ENCODE data around the gene FBLL1.
"Not testable (repeated sequence)": the region's sequence is repeated elsewhere in the genome, so short reads cannot be mapped to it uniquely, and the experiment has no call there.

Gene FBLL1

DNA sequence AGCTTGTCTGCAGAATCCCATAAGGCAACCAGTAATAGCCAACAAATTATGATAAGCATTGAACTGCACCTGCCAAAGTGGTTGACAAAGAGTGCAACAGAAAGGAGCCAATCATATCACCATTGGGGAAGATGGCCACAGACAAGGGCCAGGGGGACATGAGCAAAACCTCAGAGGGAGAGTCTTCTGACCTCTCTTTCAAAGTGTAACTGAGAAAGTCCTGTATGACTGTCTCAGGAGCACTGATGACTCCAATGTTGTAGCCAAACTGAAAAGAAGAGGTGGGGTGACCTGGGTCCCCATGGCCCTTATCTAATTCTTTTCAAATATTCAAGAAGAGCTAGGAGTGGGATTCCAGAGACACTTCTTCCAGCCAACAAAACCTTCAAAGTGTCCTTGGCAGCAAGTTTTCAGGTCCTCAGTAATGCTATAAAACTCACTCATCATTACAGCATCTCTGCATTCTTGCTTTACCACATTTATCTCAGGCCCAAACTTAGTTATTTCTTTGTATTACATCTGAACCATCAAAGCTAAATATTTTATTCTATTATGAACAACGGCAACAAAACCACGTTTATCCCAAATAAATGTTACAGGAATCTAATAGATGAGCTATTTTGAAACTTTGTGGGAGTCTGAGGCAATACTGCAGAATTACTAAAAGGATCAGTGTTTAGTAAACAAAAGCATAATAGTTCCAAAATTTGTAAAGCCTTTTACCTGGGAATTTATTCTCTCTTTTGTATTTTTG is 24.4 kb downstream of the FBLL1 start:
- no peak for DNase-seq

DNA sequence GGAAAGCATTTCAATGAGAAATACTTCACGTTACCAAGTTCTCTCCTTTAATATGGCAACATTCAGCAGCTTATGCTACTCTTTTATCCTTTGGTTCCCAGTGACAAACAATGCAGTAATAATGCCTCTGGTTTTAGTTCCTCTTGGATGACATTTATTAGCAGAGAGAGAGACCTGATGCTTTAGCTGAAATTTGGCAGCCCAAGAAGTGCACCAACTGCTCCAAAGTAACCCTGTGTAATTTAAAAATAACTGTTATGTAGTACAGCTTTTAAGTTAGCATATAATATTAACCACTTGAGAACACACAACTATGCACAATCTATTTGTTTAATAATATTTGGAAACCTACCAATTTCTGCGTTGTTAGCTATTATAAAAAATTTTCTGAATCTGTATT is 28.3 kb downstream of the FBLL1 start:
- DNase-seq: no peak

DNA sequence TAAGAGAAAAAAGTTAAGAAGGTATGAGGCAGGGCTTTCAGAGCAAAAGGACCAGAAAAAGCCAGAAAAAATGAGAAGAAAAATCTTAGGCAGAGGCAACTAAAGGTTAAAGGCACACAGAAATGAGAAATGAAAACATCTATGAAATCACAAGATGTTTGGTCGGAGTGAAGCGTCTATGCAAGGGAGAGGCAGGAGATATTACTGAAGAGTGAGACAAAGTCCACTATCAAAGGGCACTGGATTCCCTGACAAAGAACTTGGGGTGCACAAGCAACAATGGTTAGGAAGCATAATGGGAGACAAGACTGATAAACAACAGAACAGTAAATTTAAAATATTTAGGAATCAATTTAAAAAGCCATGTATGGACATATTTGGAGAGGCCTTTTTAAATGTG is 33.2 kb downstream of the FBLL1 start:
- no peak for DNase-seq

DNA sequence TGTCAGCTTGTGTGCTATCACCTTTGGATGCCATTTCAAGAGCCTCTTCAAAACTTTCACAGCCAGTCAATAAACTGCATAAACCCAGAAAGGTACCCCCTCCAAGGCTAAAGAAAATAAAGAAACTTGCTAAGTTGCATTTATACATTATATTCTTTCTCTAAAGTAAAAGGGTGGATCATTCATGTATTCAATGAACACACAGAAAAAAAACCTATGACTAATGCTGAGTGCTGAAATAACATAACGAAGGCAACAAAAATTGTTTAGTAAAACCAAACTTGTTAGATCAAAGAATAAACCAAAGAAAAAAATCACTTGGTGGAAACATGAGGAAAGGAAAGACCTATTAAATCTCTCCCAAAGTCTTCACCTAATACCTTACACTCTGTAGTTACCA is 34.9 kb downstream of the FBLL1 start:
- DNase-seq: no peak

DNA sequence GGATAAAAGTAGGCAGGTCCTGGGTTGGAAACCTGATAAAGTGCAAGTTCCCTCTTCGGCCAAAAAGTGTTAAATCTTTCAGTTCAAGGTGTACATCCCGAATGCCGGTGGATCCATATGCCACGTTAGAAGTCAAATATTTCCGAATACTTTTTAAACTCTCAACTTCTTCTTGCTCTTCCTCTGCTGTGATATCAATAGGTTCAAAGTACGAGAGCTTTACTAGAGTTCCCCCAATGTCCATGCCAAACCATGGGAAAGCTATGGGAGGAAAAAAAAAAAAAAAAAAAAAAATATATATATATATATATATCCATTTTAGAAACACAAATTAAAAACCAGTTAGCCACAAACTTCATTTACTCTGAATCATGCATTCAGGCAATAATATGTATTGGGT is 39.6 kb downstream of the FBLL1 start:
- DNase-seq: no peak

DNA sequence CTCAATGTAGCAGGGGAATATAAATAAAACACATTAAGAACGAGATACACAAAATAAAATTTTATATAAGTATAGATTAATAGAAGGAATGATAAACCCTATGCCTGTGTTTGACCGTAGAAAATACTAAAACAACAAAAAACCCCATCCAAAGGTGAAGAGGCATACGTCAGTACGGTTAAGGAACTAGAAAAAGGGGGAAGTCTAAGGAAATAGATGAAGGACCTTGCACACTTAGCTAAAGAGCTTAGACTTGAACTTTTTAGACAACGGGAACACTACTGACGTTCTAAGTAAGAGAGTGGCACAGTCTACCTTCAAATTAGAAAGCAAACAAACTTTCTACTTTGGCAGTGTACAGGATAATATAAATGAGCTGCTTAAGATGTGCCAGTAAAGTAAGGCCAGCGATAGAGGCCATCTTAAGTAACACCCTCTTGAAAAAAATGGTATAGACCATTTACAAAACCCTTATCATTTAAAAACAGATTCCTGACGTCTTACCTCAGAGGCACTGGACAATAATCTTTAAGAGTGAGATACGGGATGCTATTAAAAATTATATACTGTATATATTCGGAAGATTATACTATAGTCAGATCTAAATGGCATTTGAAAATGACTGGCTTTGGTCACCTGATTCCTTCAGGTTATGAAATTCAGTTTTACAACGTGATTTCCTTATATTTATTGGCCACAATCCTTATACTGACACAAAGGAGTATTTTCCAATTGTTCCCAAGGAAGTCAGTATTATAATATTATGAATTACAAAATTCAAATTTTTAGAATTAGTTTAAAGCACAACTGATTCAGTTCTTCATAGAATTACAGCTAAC is 41.6 kb downstream of the FBLL1 start:
- no peak for DNase-seq

DNA sequence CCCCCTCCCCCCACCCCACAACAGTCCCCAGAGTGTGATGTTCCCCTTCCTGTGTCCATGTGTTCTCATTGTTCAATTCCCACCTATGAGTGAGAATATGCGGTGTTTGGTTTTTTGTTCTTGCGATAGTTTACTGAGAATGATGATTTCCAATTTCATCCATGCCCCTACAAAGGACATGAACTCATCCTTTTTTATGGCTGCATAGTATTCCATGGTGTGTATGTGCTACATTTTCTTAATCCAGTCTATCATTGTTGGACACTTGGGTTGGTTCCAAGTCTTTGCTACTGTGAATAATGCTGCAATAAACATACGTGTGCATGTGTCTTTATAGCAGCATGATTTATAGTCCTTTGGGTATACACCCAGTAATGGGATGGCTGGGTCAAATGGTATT is 44.6 kb downstream of the FBLL1 start:
- not testable (repeated sequence) for DNase-seq

DNA sequence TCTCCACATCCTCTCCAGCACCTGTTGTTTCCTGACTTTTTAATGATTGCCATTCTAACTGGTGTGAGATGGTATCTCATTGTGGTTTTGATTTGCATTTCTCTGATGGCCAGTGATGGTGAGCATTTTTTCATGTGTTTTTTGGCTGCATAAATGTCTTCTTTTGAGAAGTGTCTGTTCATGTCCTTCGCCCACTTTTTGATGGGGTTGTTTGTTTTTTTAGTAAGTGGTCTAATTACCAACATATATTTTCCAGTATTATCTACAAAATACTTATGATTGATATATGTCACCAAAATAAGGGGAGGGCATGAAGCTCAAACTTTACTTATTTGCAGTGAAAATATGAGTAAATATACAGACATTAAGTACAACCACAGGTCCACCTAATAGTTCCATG is 45.1 kb downstream of the FBLL1 start:
- DNase-seq: not testable (repeated sequence)

DNA sequence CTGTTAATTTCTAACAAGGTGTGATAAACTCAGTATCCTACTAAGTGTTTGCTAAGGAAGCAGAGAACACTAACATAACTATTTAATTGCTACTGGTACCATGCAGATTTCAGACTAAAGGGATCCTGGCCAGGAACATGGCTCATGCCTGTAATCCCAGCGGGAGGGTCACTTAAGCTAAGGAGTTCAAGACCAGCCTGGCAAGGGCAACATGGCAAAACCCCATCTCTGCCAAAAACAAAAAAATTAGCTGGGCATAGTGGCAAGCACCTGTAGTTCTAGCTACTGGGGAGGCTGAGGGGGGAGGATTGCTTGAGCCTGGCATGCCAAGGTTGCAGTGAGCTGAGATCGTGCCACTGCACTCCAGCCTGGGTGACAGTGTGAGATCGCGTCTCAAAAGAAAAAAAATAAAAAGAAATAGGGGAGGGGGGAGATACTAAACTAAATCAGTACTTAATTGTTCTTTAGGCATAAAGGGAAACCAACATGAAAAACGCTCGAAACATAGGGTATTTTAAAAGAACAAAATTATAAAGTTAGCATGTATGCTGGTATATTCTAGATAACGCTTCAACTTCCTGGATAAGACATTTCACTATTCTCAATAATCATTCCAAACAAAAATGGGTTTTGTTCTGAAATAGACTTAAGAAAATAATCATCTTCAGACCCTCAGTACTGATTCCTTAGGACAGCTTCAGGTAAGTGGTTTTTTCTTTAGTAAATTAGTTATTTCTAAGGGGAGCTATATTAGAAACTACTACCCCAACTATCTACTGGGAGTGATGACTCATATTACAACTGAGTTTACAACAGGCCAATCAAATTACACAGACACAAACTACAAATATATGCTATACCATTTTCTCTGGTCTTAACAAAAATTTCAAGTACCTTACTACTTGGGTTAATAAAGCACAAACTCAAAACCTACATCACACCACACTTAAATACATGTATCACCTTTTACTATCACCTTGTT is 46.6 kb downstream of the FBLL1 start:
- no peak for DNase-seq

DNA sequence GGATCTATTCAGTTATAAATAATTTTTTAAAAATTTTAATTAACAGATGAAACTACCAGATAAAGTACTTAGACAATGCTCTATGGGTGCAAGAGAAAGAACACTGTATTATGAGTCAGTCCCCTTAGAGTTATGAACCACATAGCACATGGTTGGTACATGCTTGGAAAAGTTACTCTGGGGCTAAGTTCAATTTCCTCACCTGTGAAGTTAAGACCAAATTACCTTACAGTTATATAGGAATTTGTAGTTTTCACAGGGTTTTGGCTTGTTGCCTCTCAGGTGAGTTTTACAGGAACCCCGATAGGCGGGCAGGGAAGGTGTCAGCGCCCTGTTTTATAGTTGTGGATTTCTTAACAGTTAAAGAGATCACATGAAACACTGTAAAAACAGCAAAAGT is 48.9 kb downstream of the FBLL1 start:
- DNase-seq: no peak

DNA sequence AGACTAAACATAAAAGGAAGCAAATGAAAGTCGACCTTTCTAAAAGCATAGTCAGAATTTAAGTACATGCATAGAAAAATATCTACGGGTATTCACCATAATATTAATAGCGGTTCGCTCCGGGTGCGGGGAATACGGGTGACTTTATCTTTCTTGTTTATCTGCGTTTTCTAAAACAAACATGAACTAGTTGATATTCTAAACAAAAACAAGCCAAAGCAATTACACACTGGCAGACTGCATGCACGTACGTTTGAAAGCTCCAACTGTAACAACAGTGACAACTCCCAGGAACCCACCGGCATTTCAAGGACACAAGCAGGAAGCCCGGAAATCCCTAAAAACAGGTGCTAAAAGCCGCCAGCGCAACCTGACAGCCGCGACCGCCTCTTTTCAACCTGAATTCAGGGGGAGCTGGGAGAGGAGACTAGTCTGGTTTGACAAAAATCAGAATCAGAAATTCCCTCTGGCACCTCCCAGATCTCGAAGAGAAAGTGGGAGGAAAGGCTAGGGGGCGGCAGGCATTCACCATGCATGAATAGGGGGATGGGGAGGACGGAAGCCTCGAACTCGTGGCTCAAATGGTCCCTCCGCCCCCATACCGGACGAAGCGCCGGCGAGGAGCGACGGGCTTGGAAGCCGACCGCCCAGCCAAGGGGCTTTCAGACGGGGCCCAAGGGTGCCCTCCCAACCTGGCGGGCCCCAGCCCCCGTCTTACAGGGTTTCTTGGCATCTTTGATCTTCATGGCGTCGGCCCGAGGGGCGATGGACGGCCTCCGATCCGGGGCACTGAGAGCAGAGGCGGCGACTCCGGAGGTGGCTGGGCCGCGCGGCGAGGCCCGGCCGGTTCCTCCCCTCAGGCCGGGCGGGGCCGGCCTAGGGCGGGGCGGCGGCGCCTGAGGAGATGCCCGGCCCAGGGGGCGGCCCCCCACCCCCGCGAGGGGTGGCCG is 49.7 kb downstream of the FBLL1 start, which contains the start of gene PANK3:
Gene PANK3, minus strand, starts transcription at position 831 of the 950 bp plus-strand sequence. Its CDS starts 85 bp downstream, at position 746.
- DNase-seq: no peak

DNA sequence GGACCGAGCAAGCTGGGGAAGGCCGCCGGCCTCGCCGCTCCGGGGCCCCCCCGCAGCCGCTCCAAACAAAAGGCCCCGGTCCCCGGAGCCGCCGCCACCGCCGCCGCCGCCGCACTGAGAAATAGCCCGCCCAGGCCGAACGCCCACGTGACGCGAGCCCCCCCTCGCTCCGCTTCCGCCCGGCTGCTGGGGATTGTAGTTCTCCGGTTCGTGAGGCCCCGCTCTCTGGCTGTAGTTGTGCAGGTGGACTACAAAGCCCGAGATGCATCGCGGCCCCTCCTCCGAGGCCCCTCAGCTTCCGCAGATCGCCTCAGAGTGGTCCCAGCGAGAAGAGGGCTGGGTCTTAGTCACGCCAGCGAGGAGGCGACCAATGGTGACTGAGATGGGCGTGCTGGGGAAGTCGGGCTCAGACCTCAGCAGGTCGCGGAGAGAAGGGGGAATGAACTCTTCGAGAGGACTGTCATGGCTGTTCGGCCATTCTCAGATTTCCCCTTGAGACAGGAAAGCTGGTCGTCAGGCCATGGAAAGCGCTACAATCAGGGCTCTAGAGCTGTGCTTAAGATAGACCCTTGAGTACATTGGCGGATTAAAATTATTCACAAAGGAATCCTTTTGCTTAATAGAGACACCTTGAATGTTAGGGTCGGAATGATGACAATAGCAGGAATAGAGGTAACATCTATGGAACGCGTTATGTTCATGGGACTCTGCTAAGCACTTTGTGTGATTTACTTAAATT is 50.6 kb downstream of the FBLL1 start:
- DNase-seq: peak; percentile 96

DNA sequence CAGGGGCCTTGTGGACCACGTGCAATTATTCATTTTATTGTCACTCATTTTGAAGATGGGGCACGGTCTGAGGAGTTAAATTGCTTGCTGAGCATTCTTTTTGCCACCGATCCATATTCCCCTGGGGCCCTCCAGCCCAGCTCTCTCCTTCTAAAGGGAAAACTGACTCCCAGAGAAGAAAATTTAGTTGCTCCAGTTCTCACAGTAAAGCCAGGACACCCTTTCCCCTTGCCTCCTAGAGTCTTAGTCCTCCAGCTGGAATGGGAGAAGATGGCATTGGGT is 51.1 kb downstream of the FBLL1 start:
- no peak for DNase-seq

All from activated CD4-positive, alpha-beta T cell treated with anti-CD3 and anti-CD28 coated beads, Interleukin-2, amount 50 U/mL, for 1 hour (primary cell).